NCI-H2196 (cell line): ENCODE measurements around the gene MECP2.
"Not testable (repeated sequence)": the region's sequence is repeated elsewhere in the genome, so short reads cannot be mapped to it uniquely, and the experiment has no call there.

Source experiments
- DNase-seq: peaks from one replicate; lab custom pipeline; 2025; ENCODE audit not compliant: unreplicated experiment; lab: John Stamatoyannopoulos, UW

The MECP2 gene

GRCh38 chrX:154097589-154098541 lies at the start of gene MECP2:
Gene MECP2 (minus strand): TSS chrX:154097717.
- DNase-seq = peak; percentile 83

DNA sequence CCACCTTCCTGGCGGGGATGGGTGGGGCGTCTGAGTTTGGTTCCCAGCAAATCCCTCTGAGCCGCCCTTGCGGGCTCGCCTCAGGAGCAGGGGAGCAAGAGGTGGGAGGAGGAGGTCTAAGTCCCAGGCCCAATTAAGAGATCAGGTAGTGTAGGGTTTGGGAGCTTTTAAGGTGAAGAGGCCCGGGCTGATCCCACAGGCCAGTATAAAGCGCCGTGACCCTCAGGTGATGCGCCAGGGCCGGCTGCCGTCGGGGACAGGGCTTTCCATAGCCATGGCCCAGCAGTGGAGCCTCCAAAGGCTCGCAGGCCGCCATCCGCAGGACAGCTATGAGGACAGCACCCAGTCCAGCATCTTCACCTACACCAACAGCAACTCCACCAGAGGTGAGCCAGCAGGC lies 46.5 kb upstream of the MECP2 start, which contains the start of gene OPN1LW:
TSS of gene OPN1LW (plus strand) at position 234 of the 400 bp plus-strand sequence. CDS start at position 275, 41 bp downstream.
- DNase-seq = not testable (repeated sequence)

GRCh38 chrX:154142950-154143745 lies 45.6 kb upstream of the MECP2 start:
- DNase-seq = no peak

DNA sequence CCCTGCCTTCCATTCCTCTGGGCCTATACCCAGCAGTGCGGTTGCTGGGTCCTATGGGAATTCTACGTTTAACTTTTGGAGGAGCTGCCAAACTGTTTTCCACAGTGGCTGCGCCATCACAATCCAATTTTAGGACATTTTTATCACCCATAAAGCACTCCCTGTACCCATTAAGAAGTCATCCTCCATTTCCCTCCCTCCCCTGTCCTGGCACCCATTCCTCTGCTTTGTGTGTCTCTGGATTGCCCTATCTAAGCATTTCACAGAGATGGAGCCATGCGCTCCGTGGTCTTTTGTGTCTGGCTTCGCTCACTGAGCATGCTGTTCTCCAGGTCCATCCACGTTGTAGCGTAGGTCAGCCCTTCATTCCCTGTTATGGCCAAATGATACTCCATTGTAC lies 44.9 kb upstream of the MECP2 start:
- no peak for DNase-seq

GRCh38 chrX:154140742-154141141 lies 43.2 kb upstream of the MECP2 start:
- no peak for DNase-seq

GRCh38 chrX:154140206-154140605 lies 42.7 kb upstream of the MECP2 start:
- DNase-seq = no peak

- DNase-seq = no peak
Observed at GRCh38 chrX:154138857-154139256, 41.3 kb upstream of the MECP2 start.

DNA sequence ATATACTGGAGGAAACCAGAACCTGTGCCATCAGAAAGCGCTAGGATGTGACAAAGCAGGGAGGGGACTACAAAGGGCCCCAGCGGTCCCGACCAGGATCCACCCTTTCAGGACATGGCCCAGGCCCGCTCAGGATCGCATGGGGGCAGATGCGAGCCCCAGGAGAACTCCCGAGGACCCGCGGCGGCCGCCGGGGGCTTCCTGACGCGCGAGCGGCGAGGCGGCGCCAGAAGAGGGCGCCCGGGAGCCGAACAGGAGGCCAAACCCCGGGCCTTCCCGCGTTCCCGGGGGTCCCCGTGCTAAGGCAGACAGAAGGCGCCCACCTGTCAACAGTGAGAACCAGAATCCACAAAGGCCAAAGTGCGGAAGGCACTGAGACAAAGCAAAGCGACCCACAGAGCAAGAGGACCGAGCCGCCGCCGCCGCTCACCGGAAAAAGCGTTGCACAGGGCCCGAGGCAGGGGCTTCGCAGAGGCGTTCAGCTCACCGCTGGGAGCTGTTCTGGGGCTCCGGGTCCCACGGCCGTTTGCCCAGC lies 39.2 kb upstream of the MECP2 start:
- DNase-seq = peak; percentile 27

DNA sequence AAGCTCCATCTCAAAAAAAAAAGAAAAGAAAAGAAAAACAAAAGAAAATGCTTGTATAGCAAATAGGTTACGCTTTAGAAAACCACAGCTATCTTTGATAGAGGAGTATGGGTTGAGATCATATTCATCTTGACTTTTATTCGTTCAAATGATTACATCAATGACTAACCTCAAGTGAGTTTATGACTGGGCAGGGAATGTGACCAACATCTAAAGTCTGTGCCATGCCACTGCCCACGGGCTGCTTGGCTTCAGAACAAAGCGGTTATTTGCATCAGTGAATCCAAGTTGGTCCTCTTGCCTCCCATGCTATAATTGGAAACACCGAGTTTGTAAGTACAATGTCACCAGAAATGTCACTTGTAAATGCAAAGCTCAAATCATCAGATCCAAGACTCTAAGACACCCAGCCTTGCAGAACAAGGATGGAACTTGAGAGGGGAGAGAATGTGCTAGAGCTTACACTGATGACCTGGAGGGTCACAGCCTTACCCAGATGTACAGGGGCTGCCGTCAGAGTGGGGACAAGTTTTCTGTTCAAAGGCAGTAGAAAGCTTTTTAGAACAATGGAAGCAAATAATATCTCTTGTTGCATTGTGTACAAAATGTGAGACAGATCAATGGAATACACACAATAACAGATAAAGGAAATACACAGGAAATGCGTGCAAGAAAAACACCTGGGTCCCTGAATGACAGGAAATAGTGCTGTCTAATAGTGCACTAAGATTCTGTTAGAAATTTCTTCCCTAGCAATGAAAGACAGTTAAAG lies 38.1 kb upstream of the MECP2 start:
- no peak for DNase-seq

GRCh38 chrX:154132366-154132765 lies 34.8 kb upstream of the MECP2 start:
- DNase-seq = no peak

DNA sequence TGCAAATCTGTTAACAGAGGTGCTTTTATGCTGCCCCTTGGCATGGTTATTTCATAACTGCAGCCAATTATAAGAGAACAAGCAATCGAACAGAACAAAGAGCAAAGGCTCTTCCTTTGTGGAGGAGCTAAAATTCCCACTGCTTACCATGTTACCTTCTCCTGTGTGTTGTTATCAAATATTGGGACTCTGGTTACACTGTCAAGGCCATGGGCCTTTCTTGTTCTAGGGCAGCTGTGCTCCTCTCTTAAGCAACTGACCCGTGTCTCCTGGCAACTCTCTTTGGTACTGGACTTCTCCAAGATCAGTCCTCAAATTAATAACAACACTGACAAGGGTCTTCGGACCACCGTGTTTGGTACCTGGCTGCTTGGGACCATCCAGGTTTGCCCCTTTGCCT lies 34.4 kb upstream of the MECP2 start:
- no peak for DNase-seq

- DNase-seq = no peak
Observed at GRCh38 chrX:154126101-154126500, 28.6 kb upstream of the MECP2 start.

GRCh38 chrX:154125391-154126040 lies 28.0 kb upstream of the MECP2 start:
- DNase-seq = no peak

GRCh38 chrX:154123241-154124219 lies 26.0 kb upstream of the MECP2 start:
- DNase-seq = no peak

DNA sequence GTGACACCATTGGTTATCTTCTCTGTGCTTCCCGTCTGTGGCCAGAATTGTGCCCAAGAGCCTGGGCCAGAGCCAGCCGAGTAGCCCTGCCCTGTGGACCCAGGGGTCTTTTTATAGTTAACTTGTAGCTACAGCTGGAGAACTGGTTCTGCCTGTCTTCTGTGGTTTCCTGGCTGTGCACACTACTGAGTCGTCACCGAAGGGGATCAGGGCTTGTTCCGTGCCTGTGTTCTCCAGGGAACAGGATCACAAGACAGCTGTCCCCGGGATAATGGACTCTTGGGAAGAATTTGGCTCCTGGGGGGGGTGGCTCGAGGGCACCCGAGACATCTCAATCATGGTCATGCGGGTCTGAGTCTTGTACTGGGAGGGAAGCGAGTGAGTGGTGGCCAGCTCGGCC lies 24.4 kb upstream of the MECP2 start:
- DNase-seq = no peak

DNA sequence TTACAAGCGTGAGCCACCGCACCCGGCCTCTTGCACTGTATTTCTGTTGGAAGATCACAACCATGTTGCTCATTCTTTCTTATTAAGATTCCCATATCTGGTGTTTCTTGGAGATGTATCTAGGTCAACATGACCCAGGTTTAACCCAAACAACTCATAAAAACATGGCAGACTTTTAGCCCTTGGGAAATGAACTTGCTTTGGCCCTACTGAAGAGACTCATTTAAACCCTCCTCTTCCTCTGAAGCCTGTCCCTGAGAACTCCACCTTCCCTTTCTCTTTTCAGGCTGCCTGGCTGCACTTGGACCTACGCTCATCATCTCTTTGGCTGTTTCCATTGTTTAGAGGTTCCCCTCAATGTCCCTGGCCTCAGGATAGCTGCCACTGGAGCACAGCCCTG lies 23.7 kb upstream of the MECP2 start:
- no peak for DNase-seq

GRCh38 chrX:154120567-154120966 lies 23.1 kb upstream of the MECP2 start:
- no peak for DNase-seq

- DNase-seq = no peak
Observed at GRCh38 chrX:154117566-154117965, 20.0 kb upstream of the MECP2 start.
